Activated CD4-positive, CD25-positive, alpha-beta regulatory T cell (primary cell): ENCODE measurements around the gene NAALADL1.
"Not testable (repeated sequence)": the region's sequence is repeated elsewhere in the genome, so short reads cannot be mapped to it uniquely, and the experiment has no call there.

Source experiments
- DNase-seq, 4 experiments: peaks; one replicate each; lab custom pipeline; 2025; lab: John Stamatoyannopoulos, UW

Gene NAALADL1

GRCh38 chr11:65013888-65014725 lies 44.2 kb downstream of the NAALADL1 start, which contains the start of gene ARL2:
ARL2 (plus strand) TSS chr11:65014160; CDS start chr11:65014208, 48 bp downstream.
- peak; percentile 65 to 85 (median 73) for DNase-seq

DNA sequence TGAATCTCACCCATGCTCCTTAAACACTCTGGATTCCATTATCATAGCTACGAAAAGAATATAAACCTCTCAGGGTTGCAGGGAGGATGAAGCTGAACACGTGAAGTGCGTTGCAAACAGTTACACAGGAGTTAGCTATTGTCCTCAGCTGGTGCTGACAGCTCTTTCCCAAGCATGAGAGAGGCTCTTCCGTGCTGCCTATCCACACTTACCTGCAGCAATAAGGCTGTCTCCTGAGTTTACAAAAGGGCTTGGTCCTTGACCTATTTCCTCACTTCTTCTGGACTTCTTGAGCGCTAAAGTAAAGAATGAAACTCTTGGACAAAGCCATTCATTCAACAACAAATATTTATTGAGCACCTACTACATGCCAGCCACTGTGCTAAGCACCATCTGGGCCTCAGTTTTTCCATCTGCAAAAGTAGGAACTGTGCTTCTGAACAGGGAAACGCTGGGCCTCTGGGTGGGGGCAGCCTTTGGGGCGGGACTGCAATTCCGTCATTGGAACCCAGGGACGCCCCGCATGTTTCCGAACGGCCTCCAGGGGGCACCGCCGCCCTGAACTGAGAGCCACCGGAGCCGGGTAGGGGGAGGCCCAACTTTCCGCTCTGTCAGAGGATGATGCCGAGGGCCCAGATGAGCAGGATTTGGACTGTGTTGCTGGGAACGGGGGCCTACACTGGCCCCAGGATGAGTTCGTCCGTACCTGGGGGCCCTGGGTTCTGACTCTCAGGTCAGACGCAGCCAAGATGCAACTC lies 45.0 kb downstream of the NAALADL1 start:
- DNase-seq, result peak; percentile 77 to 81 (median 78)

DNA sequence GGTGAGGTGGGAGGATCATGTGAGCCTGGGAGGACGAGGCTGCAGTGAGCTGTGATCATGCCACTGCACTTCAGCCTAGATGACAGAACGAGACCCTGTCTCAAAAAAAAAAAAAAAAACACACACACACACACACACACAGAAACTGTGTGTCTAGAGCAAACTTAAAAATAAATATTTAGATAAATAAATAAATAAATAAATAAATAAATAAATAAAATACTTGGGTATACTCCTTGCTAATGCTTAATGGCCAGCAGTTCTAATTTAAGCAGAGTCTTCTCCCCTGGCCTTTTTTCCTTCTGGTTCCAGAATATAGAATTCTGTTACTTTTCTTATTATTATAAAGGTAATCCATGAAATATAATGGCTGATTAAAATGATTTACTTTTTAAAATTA lies 49.5 kb downstream of the NAALADL1 start:
- DNase-seq, result no peak

DNA sequence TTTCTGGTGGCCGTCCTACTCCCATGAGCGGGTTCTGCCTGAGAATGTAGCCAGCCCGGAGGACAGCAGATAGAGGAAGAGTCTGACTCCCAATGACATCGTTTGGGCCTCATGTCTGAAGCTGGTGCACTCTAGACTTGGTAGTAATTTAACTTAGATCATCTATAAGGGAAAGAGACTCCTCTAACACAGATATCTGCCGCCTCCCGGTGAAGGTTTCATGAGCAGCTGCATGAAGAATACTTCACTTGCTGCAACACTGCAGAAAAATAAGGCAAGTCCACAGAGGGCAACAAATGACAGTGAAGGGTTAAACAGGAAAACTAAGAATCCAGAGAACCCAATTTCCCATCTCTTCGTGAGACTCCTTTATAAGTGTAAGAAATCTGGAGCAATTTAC lies 50.3 kb downstream of the NAALADL1 start:
- no peak for DNase-seq

- DNase-seq, result not testable (repeated sequence)
These were observed 54.4 kb downstream of the NAALADL1 start for GRCh38 chr11:65003968-65004367.

DNA sequence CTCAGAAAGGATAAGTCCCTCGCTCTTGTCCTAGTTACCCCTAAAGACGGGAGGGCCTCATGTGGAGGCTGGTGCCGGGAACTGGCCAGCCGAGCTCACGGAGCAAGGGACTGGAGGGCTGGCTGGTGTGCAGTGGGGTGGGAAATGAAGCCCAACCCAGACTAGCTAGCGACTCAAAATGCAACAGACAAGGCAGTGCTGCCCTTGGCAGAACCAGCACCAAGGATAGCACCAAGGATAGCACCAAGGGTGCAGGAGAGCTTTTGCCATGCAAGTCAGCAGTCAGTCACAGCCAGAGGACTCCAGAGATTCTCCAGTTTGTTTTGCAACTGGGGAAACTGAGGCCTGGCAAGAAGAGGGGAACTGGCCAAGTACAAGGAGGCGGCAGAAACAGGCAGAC lies 55.1 kb downstream of the NAALADL1 start:
- no peak for DNase-seq

DNA sequence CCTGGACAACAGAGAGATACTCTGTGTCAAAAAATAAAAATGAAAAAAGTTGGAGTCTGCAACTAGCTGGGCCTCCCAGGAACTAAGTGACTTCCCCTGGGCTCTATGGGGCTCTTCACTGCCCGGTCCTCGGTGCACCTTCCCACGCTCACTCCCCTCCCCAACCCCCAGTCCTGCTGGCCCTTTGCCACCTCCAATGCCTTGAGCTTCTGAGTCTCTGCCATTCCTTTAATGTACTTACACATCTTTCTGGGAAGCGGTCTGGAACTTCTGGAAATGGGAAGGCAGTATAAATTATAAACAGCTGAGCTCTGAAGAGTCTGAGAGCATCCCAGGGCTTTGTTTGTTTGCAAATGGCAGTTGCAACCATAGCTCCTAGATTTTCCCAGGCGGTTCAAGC lies 55.6 kb downstream of the NAALADL1 start:
- no peak for DNase-seq

DNA sequence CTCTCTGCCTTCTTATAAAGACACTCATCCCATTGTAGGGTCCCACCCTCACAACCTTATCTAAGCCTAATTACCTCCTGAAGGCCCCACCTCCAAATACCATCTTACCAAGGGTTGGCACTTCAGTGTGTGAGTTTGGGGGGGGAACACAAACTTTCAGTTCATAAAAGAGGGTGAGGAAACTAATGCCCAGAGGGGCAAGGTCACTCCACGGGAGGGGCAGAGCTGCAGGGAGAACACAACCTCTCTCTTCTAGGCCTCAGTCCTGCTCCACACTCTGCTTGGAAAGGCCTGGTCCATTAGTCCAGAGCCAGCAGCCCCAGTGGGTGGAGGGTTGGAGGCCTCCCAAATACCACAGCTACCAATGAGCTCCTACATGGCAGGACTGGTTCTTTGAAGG lies 58.9 kb downstream of the NAALADL1 start:
- DNase-seq, result no peak

GRCh38 chr11:64998690-64999431 lies 59.5 kb downstream of the NAALADL1 start:
- DNase-seq, result no peak

- no peak for DNase-seq
These were observed 60.2 kb downstream of the NAALADL1 start for GRCh38 chr11:64998141-64998540.

- DNase-seq, result no peak
These were observed 61.5 kb downstream of the NAALADL1 start, which contains the start of gene BATF2 for GRCh38 chr11:64996710-64997380. BATF2 (minus strand) TSS chr11:64996971; CDS start chr11:64996914, 57 bp downstream.

DNA sequence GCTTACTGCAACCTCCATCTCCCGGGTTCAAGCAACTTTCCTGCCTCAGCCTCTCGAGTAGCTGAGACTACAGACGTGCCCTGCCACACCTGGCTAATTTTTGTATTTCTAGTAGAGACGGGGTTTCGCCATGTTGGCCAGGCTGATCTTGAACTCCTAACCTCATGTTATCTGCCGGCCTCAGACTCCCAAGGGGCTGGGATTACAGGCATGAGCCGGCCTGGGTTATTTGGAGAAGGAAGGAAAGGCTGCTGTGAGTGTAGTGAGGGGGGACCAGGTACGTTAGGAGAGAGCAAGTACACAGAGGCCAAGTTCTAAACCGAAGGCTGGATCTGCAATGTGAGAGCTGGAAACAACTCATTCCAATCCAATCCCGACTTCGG lies 62.0 kb downstream of the NAALADL1 start:
- no peak for DNase-seq
